HG03521 (cell line): ENCODE measurements around the gene WWOX.

Experiments
- ATAC-seq: cut with Tn5 transposase; IDR thresholded peaks from one replicate; pipeline ENCODE4 v1.9.1; 2021; ENCODE audit warnings: mild to moderate bottlenecking, moderate library complexity; ENCODE audit not compliant: unreplicated experiment

The WWOX gene

DNA sequence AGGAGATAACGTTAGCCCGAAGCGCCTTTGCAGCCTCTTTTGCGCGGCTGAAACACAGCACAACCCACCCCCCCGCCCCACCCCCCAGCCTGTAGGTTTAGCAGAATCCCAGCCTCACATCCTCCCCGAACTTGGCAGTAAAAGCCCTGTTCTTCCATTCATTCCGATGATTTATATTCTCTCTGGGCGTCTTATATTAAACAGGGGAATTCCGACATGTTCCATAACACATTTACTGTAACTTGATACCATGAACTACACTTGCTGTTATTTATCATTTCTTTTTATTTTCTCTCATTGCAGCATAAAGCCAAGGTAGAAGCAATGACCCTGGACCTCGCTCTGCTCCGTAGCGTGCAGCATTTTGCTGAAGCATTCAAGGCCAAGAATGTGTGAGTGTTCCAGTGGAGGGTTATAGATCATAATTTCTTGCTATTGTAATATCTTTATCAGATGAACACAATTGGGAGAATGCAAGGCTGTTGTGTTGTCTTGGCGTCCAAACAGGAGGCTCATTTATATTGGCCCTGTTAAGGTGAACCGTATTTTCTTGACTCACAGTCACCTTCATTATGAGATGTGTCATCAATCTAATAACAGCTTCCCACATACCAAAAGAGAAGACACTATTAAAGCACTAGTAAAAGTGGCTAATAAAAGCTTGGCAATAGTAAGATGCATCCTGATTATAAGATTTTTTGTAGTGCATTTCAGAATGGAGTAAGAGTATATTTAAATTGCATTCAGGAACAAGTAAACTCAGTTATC is 287.3 kb downstream of the WWOX start:
- no peak for ATAC-seq

DNA sequence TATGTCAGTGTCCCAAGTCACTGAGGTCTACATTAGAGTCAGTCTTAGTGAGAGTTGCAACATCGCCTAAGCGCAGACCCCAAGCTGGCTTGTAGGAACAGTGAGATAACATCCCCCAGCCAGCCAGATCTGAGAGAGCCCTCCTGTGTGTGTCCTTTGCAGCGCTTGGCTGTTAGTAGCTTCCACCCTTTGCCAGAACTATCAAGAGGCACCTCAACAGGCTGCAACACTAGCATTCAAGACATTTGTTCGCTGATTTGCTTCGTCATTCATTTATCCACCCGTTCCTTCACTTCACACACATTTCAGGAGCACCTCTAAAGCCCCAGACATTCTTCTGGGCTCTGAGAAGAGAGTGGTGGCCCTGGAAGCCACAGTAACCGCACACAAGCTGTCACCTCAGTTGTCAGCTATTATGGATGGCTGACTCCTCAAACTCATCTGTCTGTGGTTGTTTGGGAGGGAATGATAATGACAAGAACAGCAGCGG is 289.6 kb downstream of the WWOX start:
- ATAC-seq = no peak

DNA sequence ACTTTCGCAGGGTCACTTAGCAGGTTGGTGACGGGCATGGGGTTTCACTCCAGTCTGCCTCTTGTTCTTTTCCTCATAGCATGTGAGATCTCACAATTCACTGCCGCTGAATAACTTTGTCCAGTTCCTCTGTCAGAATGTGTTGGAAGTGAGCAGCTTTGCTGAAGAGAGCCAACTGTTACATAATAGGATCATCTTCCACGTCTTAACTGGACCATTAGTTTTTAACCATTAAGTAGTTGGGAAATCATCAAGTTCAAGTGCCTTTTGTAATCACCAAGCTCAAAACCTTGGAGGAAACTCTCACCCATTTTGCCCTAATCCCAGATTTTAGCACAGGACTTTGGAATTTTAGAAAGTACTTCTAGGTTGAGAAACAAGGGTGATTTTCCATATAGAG is 290.6 kb downstream of the WWOX start:
- no peak for ATAC-seq

DNA sequence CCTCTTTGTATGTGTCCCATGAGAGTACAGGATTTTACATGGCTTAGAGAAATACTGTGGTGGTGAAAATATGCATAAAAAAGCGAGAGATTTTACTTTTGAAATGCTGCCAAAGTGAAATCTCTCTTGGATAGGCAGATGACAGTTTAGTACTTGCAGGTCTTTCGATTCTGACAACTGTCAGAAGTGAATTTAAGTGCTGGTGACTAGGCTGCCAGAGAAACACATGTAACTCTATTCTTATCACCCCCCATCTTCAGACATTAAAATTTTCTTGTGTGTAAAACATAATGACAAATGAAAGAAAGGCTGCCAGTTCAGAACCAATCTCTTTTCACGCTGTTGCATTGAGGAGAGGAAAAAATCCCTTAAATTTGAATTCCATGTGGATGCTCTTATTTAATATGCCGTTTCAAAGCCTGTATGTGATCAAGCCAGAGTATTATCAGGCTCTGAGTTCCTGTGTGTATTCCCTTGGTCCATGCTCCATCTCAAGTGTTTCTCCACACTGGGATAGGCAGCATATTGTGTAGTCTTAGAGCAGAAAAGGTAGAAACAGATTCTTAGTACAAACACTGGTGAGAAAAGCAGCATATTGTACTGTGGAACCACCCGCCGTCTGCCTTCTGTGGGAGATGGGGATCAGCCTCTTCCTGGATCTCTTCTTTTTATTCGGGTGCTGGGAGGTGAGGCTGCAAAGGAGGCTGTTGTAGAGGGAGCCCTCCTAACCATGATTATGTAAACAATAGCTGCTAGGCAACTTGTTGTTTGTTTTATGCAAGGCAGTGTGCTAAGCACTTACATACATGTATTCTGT is 291.3 kb downstream of the WWOX start:
- ATAC-seq = no peak

DNA sequence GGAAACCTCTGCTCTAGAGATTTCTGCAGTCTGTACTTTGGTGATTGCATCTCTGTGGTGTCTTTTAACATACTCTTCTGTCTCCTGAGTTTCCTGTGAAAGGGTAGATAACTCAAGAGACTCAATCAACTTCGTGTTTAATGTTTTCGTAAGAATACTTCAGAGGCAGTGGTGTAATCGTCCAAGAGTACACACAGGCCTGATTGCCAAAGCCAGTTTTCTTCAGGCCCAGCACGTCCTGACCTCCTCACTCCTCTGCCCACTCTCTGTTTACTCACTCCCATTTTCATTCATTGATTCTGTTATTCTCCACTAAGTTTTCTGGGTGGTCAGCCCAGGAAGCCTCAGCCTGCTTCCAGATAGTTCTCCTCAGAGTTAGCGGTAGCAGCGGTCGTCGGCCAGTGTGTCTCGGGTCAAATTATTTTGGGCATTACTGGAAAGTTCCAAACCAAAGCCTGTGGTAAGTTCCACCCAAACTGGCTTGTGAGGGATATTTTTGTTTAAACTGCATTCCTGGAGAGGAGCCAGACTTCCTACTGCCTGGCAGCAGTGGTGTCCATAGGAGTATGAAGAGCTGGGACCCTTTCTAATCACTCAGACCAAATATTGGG is 293.2 kb downstream of the WWOX start:
- ATAC-seq = no peak

DNA sequence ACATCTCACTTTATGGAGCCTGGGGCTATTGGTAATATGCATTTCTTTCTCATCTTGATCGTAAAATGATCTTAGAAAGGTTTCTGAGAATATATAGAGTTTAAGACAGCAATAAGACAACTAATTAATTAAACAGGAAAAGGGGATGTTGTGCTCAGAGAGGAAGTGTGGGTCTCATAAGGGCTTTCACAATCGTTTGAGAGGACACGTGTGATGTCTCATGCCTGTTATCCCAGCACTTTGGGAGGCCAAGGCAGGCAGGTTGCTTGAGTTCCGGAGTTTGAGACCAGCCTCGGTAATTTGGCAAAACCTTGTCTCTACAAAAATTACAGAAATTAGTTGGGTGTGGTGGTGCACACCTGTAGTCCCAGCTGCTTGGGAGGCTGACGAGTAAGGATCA is 295.6 kb downstream of the WWOX start:
- ATAC-seq = no peak

DNA sequence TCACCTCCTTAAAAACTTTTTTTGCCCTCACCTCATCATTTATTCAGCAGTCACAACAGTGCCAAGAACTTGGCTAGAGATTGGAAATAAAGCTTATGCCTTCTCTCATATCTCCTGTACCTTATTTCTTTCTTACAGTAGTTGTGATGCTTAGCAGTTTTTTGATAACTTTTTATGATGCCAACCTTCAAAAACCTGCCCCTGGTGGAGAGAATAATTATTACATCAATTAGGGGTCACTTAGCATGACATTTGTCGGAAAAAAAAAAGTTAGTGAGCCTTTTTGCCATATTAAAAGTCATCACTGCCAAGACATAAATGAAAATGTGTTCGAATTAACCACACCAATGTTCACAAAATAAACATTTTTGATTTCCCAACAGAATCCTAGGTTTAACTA is 296.6 kb downstream of the WWOX start:
- ATAC-seq = no peak

DNA sequence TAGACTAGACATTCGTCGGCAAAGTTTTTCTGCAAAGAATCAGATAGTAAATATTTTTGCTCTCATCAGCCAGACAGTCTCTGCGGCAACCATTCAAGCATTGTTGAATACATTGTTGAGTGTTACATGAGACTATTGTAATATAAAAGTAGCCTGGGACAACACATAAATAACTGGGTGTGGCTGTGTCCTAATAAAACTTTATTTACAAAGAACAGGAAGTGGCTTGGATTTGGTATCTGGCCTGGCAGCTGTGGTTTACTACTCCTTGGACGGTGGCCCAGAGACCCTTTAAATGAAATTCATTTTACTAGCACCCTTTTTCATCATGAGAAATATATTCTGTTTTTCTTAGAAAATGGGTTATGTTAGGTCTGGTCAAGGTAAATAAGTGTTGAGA is 297.2 kb downstream of the WWOX start:
- no peak for ATAC-seq

DNA sequence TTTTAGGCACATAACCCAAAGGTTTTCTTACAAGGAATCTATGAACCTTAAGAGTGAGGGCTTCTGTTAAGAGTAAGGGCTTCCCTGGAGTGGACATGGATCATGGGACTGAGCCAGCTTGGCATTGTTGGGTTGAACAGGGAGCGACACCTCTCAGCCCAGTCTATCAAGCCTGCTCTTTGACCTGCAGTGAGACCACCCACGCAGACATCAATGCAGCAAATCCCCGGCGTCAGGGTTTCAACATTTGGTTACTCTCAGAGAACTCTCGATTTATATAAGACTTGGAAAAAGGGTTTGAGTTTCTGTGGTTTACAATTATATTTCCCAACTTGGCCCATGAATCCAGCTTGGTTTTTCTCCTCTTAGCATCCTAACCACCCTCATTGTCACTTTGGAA is 299.9 kb downstream of the WWOX start:
- ATAC-seq = no peak

DNA sequence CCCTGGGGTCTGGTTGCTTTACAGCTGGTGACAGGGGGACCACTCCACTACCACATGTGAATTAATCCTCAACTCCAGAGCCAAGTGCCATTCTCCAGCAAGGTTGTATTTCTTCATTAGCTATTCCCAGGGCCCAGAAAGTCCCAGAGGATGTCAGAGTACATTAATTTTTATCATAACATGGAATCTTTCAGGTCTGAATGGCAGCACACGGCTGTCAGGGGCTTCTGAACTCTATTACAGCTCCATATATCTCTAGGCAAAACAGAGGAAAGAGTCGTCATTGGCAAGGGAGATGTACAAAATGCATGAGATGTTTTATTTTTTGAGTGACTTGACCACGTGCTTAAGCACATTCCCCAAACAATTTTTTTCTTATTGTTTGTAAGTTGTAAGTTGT is 303.4 kb downstream of the WWOX start:
- no peak for ATAC-seq

DNA sequence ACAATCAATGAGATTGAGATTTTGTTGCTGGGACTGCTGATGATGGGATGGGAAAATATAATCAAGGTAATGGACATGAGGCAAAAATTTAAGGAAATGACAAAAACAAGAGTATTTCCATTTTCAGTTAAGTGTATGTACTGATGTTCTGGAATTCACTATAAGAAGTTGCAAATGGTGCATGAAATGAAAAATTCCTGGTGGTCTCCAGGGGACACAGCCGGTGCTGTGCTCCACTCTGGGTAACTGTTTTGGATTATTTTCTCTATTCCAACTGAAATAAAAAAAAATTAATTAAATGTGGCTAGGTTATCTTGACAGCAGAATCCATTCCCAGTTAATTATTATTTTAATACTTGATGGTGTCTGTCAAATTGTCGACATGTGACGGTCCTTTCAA is 305.6 kb downstream of the WWOX start:
- no peak for ATAC-seq

DNA sequence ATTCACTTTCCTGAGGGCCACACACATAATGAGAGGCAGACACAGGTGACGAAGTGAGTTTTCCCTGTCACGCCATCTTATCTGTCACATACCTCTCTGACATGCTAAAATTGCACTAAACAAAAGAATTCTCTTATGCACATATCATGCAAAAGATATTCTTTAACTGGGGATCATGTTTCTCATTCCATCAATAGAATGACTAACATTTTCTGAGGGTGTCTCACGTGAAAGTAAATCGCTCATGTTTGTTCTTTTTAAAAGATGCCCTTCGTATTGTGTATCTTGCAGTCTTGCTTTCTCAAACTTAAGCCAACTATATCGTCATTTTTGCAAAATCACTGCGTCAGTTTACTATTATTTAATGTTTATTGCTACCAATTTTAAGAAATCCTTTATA is 306.4 kb downstream of the WWOX start:
- ATAC-seq = no peak

DNA sequence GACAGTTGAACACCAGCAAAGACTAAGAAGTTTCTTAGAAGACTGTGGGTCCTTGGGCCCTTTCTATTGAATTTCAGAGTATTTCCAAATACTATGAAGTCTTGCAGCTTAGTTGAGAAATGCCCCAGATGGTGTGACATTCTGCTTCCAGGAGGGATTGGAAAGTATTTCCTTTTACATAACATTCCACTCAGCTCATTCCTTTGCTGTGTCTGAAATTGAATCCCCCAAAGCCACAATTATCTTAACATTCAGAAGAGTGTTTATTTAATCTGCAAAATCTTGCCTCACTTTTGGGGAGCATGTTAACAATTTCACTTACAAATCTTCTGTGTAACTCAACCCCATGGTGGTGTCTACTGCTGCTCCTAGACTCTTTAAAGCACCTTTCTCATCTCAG is 307.7 kb downstream of the WWOX start:
- no peak for ATAC-seq

DNA sequence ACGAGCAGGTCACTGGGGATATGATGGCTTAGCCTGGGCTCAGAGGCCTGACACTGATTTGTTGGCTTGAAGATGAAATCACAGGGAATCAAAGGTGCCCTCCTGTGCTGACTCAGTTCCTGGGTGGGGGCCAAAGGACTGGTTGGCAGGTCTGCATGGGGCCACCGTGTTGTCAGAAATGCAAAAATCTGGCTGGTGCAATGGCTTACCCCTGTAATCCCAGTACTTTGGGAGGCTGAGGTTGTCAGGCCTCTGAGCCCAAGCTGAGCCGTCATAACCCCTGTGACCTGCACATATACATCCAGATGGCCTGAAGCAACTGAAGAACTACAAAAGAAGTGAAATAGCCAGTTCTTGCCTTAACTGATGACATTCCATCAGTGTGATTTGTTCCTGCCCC is 314.2 kb downstream of the WWOX start:
- ATAC-seq = no peak

DNA sequence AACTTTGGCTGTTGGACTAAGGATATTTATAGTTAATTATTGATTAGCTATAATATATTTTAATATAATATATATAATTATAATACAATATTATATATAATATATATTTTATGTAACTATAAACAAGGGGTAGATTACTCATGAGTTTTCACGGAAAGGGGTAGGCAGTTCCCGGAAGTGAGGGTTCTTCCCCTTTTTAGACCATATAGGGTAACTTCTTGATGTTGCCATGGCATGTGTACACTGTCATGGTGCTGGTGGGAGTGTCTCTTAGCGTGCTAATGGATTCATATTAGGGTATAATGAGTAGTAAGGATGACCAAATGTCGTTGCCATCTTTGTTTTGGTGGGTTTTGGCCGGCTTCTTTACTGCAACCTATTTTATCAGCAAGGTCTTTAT is 315.6 kb downstream of the WWOX start:
- no peak for ATAC-seq

DNA sequence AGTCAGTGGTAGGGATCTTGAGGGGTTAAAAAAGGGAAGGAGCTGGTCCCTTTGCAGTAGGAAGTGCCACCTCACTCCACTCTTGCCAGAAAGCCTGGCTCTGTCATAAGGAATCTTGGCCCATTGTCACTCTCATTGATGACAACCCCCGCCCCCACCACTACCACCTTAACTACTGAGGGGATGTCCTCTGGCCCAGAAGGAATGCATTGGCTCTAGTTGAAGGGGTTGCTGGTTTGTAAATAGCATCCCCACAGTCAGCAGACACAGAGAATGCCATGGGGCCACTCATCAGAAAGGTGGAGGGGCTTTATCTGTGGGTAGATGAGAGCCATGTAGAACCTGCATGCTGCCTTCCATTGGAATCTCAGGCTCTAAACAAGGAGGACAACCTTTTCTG is 316.2 kb downstream of the WWOX start:
- ATAC-seq = no peak

DNA sequence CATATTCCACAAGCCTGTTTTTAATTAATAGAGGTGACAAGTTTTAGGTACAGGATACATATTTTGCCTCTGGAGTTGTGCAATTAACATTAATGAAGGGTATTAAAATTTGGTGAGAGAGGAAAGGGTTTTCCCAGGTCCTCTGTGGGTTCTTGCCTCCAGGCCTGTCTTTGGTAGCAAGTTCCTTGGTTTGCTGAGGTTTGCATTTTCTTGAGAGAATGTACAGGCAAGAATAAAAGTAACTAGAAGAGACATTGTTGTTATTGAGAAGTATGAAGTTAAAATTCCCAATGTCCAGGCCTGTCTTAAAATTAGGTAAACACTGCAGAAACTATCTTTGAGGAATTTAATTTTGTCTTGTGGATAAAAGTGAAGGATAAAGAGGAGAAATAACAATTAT is 316.9 kb downstream of the WWOX start:
- ATAC-seq = no peak

DNA sequence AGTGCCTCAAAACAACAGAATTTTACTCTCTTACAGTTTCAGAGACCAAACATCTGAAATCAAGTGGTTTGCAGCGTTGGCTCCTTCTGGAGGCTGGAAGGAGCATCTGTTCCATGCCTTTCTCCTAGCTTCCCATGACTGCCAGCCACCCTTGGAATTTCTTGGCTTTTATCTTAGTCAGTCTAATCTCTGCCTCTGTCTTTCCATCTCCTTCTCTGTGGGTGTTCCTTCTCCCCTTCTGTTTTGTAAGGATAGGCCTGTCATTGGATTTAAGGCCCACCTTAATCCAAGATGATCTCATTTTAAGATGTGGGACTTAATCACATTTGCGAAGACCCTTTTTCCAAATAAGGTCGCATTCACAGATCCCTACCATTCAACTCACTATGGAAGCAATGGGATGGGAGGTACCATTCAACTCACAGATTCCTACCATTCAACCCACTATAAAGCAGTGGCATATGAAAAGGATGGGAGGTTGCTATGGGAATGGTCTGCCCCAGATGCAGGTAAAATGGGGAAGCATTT is 321.8 kb downstream of the WWOX start:
- no peak for ATAC-seq

DNA sequence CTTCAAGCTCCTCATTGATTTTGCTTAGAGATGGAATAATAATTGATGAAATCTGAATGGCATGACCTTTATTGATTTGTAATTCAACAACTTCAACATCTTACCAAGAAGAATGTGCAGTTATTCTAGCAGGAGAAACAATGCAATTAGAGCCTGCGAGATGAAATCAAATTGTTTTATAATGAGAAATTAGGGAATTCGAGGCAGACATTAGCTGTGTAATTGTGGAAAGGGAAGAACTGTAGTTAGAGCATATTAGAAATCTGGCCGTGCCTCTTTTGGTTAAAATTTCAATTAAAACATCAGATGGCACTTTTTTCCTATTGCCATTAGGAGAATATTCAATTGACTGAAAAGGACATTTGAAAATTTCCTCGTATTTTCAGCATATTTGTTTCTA is 325.8 kb downstream of the WWOX start:
- no peak for ATAC-seq

DNA sequence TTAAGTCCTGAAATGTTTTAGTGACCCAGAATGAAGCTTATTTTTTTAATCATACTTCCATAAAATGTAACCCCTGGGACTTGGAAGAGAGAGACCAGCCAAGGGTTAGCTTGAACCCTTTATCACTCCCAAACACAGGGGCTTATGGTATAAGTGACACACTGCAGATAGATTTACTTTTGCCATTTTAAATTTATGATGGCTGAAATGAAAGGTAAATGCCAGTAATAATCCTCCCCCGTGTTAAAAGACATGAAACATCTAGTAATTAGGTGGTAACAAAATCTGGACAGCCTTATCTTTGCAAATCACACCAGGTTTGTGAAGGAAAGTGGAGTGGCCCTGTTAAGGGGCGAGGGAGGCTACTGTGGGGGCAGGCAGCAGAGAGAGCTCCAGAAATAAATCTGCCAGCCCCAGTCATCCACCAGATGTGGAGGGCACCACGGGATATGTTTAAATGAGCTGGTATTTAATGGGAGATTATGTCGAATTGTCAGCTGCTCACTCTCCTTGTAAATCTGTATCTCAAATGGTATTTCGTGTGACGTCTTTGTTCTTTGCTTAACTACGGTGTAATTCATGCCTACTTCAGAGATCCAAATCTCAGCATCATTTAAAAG is 326.5 kb downstream of the WWOX start:
- no peak for ATAC-seq

DNA sequence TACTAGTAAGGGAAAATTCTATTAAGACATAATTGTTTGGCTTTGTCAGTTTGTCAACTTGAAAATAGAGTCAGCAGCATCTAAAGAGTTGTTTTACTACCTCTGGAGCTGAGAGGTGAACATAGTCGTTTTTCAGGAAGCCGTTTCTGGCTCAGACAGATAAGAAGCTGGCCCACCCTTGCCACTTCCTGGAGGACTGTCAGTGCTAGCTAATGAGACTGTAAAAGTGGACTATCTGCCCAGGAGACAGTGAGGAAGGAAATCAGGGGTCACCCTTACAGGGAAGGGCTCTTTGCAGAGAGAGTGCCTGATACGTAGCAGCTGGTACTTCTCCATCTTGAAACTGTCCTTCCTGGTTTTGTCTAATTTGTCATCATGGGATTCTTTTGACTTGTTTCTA is 328.7 kb downstream of the WWOX start:
- ATAC-seq = no peak
